HepG2 (cell line): ENCODE data around the gene NUCB1. TPM values are rescaled to one million over a fixed set of nuclear protein-coding genes. Genes with fewer than 3 reads are reported as not detected.

Experiments used
- RARA ChIP-seq: IDR thresholded peaks from 2 replicates; pipeline ENCODE4 v1.6.1; 2016; ENCODE audit warnings: missing genetic modification reagents, missing compliant biosample characterization
- U2AF2 ChIP-seq: fragments of 200-400 bp; formaldehyde crosslinking; IDR thresholded peaks from 2 replicates; pipeline ENCODE4 v1.6.1; 2017; ENCODE audit warnings: low read depth, mild to moderate bottlenecking, low read length
- ZFP36L2 ChIP-seq: sonication (generic); formaldehyde crosslinking; IDR thresholded peaks from 2 replicates; pipeline ENCODE4 v1.4.0; 2020; ENCODE audit warnings: missing genetic modification reagents
- ZNF230 ChIP-seq: sonication (generic); formaldehyde crosslinking; IDR thresholded peaks from 2 replicates; pipeline ENCODE4 v1.4.0; 2020; ENCODE audit warnings: mild to moderate bottlenecking, missing genetic modification reagents
- ZNF234 ChIP-seq: sonication (generic); formaldehyde crosslinking; conservative IDR thresholded peaks from 2 replicates; pipeline ENCODE4 v1.5.1; 2020; ENCODE audit warnings: mild to moderate bottlenecking, missing genetic modification reagents
- polyA plus RNA-seq, 8 experiments: library from polyadenylated mRNA; depleted of rRNA in 3 of 8; stranded (reverse) in 7 of 8; unstranded in 1 of 8; fragments of >200 nt; fragmentation: Illumina TruSeq in 4 of 8; extraction: Trizol in 4 of 8; gene quantifications; 2 replicates each; pipeline versions ENCODE4 v1.2.1 to v1.2.3, GENCODE V29; 2011 to 2016; ENCODE audit warnings: low read depth in 4 of 8, missing spikeins in 1 of 8, mixed read lengths in 1 of 8; ENCODE audit not compliant: insufficient read depth in 1 of 8
- total RNA-seq, 5 experiments: library from RNA; depleted of rRNA; stranded (reverse); fragments of >200 nt; fragmentation: Illumina TruSeq; extraction: Trizol; gene quantifications; 2 replicates each; pipeline ENCODE4 v1.2.3, GENCODE V29; 2016; ENCODE audit warnings: low read depth in 1 of 5
- TF ChIP-seq, protein P1 (sequence below), 2 experiments: fragments of 450-650 bp in 1 of 2; sonication (generic) in 1 of 2; formaldehyde crosslinking; IDR thresholded peaks; 2 replicates each; pipeline versions ENCODE4 v1.5.0 to v1.8.0; 2020 to 2022; ENCODE audit warnings: mild to moderate bottlenecking in 1 of 2, missing genetic modification reagents in 1 of 2
- TF ChIP-seq, protein P2 (sequence below): sonication (generic); formaldehyde crosslinking; IDR thresholded peaks from 2 replicates; pipeline ENCODE4 v1.4.0; 2020; ENCODE audit warnings: mild to moderate bottlenecking, missing genetic modification reagents
- TF ChIP-seq, protein P3 (sequence below): sonication (generic); formaldehyde crosslinking; conservative IDR thresholded peaks from 2 replicates; pipeline ENCODE4 v1.4.0; 2020; ENCODE audit warnings: missing genetic modification reagents
- TF ChIP-seq, protein P4 (sequence below): sonication (generic); formaldehyde crosslinking; IDR thresholded peaks from one replicate; pipeline ENCODE4 v1.5.1; 2020; ENCODE audit warnings: mild to moderate bottlenecking, missing genetic modification reagents; ENCODE audit errors: not compliant biosample characterization

NUCB1 gene
- total and polyA plus RNA-seq, 2 of the 13 experiments (the other 11 are each of a cell fraction or from before 2014, with no cell fraction given), result 82.3 to 106 TPM

DNA sequence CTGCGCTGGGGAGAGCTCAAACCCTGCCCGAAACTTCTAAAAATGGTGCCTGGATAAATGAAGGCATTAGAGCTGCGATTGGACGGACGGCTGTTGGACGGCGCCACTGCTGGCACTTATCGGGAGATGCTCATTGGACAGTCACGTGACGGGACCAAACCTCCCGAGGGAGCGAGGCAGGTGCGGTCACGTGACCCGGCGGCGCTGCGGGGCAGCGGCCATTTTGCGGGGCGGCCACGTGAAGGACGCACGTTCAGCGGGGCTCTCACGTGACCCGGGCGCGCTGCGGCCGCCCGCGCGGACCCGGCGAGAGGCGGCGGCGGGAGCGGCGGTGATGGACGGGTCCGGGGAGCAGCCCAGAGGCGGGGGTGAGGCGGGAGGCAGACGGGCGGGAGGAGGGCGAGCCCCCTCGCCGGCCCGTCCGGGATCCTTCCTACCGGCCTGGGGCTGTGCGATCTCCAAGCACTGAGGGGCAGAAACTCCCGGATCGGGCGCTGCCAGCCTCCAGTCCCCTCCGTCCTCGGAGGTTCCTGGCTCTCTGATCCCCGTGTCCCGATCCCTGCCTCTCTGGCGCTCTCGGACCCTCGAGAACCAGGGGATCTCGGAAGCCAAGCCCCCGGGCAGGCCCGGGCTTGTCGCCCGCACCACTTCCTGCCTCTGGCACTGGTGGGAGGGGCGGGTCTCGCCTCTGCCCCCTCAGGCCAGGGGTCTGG is 54.6 kb downstream of the NUCB1 start, which contains the start of gene BAX (continued):
- TF ChIP-seq, protein P1, sequence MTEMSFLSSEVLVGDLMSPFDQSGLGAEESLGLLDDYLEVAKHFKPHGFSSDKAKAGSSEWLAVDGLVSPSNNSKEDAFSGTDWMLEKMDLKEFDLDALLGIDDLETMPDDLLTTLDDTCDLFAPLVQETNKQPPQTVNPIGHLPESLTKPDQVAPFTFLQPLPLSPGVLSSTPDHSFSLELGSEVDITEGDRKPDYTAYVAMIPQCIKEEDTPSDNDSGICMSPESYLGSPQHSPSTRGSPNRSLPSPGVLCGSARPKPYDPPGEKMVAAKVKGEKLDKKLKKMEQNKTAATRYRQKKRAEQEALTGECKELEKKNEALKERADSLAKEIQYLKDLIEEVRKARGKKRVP (CRISPR knock-in tag; IDR thresholded peaks at IDR 0.05), result no peak
- TF ChIP-seq, protein P2, sequence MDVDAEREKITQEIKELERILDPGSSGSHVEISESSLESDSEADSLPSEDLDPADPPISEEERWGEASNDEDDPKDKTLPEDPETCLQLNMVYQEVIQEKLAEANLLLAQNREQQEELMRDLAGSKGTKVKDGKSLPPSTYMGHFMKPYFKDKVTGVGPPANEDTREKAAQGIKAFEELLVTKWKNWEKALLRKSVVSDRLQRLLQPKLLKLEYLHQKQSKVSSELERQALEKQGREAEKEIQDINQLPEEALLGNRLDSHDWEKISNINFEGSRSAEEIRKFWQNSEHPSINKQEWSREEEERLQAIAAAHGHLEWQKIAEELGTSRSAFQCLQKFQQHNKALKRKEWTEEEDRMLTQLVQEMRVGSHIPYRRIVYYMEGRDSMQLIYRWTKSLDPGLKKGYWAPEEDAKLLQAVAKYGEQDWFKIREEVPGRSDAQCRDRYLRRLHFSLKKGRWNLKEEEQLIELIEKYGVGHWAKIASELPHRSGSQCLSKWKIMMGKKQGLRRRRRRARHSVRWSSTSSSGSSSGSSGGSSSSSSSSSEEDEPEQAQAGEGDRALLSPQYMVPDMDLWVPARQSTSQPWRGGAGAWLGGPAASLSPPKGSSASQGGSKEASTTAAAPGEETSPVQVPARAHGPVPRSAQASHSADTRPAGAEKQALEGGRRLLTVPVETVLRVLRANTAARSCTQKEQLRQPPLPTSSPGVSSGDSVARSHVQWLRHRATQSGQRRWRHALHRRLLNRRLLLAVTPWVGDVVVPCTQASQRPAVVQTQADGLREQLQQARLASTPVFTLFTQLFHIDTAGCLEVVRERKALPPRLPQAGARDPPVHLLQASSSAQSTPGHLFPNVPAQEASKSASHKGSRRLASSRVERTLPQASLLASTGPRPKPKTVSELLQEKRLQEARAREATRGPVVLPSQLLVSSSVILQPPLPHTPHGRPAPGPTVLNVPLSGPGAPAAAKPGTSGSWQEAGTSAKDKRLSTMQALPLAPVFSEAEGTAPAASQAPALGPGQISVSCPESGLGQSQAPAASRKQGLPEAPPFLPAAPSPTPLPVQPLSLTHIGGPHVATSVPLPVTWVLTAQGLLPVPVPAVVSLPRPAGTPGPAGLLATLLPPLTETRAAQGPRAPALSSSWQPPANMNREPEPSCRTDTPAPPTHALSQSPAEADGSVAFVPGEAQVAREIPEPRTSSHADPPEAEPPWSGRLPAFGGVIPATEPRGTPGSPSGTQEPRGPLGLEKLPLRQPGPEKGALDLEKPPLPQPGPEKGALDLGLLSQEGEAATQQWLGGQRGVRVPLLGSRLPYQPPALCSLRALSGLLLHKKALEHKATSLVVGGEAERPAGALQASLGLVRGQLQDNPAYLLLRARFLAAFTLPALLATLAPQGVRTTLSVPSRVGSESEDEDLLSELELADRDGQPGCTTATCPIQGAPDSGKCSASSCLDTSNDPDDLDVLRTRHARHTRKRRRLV (CRISPR knock-in tag), result no peak
- TF ChIP-seq RARA, result 0 out of 2 replicates have a peak, but pooled peaks have one; percentile 5
- TF ChIP-seq ZNF230, result no peak
- no peak for TF ChIP-seq ZFP36L2 (CRISPR knock-in tag)
- TF ChIP-seq, protein P3, sequence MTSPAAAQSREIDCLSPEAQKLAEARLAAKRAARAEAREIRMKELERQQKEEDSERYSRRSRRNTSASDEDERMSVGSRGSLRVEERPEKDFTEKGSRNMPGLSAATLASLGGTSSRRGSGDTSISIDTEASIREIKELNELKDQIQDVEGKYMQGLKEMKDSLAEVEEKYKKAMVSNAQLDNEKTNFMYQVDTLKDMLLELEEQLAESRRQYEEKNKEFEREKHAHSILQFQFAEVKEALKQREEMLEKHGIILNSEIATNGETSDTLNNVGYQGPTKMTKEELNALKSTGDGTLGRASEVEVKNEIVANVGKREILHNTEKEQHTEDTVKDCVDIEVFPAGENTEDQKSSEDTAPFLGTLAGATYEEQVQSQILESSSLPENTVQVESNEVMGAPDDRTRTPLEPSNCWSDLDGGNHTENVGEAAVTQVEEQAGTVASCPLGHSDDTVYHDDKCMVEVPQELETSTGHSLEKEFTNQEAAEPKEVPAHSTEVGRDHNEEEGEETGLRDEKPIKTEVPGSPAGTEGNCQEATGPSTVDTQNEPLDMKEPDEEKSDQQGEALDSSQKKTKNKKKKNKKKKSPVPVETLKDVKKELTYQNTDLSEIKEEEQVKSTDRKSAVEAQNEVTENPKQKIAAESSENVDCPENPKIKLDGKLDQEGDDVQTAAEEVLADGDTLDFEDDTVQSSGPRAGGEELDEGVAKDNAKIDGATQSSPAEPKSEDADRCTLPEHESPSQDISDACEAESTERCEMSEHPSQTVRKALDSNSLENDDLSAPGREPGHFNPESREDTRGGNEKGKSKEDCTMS, result no peak
- TF ChIP-seq U2AF2, result 0 out of 2 replicates have a peak, but pooled peaks have one; percentile 26
- 0 out of 2 replicates have a peak, but pooled peaks have one; percentile 55 for TF ChIP-seq ZNF234 (CRISPR knock-in tag)
- TF ChIP-seq, protein P4, sequence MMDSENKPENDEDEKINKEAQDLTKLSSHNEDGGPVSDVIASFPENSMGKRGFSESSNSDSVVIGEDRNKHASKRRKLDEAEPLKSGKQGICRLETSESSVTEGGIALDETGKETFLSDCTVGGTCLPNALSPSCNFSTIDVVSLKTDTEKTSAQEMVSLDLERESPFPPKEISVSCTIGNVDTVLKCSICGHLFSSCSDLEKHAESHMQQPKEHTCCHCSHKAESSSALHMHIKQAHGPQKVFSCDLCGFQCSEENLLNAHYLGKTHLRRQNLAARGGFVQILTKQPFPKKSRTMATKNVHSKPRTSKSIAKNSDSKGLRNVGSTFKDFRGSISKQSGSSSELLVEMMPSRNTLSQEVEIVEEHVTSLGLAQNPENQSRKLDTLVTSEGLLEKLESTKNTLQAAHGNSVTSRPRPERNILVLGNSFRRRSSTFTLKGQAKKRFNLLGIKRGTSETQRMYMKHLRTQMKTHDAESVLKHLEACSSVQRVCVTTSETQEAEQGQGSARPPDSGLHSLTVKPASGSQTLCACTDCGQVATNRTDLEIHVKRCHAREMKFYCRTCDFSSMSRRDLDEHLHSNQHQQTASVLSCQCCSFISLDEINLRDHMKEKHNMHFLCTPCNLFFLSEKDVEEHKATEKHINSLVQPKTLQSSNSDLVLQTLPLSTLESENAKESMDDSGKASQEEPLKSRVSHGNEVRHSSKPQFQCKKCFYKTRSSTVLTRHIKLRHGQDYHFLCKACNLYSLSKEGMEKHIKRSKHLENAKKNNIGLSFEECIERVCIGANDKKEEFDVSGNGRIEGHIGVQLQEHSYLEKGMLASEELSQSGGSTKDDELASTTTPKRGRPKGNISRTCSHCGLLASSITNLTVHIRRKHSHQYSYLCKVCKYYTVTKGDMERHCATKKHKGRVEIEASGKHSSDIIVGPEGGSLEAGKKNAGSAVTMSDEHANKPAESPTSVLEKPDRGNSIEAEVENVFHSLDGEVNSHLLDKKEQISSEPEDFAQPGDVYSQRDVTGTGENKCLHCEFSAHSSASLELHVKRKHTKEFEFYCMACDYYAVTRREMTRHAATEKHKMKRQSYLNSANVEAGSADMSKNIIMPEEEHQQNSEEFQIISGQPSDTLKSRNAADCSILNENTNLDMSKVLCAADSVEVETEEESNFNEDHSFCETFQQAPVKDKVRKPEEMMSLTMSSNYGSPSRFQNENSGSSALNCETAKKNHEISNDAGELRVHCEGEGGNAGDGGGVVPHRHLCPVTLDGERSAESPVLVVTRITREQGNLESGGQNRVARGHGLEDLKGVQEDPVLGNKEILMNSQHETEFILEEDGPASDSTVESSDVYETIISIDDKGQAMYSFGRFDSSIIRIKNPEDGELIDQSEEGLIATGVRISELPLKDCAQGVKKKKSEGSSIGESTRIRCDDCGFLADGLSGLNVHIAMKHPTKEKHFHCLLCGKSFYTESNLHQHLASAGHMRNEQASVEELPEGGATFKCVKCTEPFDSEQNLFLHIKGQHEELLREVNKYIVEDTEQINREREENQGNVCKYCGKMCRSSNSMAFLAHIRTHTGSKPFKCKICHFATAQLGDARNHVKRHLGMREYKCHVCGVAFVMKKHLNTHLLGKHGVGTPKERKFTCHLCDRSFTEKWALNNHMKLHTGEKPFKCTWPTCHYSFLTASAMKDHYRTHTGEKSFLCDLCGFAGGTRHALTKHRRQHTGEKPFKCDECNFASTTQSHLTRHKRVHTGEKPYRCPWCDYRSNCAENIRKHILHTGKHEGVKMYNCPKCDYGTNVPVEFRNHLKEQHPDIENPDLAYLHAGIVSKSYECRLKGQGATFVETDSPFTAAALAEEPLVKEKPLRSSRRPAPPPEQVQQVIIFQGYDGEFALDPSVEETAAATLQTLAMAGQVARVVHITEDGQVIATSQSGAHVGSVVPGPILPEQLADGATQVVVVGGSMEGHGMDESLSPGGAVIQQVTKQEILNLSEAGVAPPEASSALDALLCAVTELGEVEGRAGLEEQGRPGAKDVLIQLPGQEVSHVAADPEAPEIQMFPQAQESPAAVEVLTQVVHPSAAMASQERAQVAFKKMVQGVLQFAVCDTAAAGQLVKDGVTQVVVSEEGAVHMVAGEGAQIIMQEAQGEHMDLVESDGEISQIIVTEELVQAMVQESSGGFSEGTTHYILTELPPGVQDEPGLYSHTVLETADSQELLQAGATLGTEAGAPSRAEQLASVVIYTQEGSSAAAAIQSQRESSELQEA (CRISPR knock-in tag), result no peak
